Measurements from ENCODE around the gene ARL15.
"Not testable (repeated sequence)": the region's sequence is repeated elsewhere in the genome, so short reads cannot be mapped to it uniquely, and the experiment has no call there.

The ARL15 gene

GRCh38 chr5:54083851-54084250 lies 226.5 kb downstream of the ARL15 start:
- Histone ChIP-seq H3K4me3 (ENCODE audit: low read depth in 1 of 2, low read length in 2 of 2) (no peak overlapping the region), H3K9me3 (ENCODE audit: low read length) (no peaks in the 10 kb centered on the region), H3K27me3 (ENCODE audit: control insufficient read depth in 1 of 2, insufficient read depth in 2 of 2, low read length in 2 of 2) (no peaks in the 10 kb centered on the region), H3K36me3 (ENCODE audit: insufficient read depth, low read length) (no peaks in the 10 kb centered on the region), H3K9ac (ENCODE audit: low read length) (no peak overlapping the region), H3K4me1 (ENCODE audit: insufficient read depth, low read length) (peaks cover 8% of the 10 kb centered on the region), H3K27ac (ENCODE audit: low read depth, low read length) (no peak overlapping the region)

DNA sequence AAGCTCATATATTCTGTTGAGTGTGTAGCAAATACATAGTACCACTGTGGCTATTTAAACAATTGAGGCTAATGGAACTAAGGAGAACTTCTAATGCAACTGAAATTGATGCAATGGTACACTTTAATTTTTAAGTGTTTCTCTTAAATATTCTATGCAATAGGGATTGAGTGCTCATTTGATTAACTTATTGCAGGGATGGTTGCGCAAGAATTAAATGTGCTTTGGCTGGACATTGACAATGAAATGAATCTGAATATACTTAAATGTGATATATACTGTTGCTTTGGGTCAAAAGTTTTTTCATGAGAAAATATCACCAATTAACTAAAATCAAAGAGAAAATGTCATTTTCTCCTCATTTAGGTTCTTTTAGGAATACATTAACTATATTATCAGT lies 227.1 kb downstream of the ARL15 start:
- Histone ChIP-seq H3K4me1 (ENCODE audit: insufficient read depth, low read length) (peaks cover 8% of the 10 kb centered on the region), H3K9me3 (ENCODE audit: low read length) (no peaks in the 10 kb centered on the region), H3K27ac (ENCODE audit: low read depth, low read length) (no peak overlapping the region), H3K27me3 (ENCODE audit: control insufficient read depth in 1 of 2, insufficient read depth in 2 of 2, low read length in 2 of 2) (no peaks in the 10 kb centered on the region), H3K4me3 (ENCODE audit: low read depth in 1 of 2, low read length in 2 of 2) (no peak overlapping the region), H3K9ac (ENCODE audit: low read length) (no peak overlapping the region), H3K36me3 (ENCODE audit: insufficient read depth, low read length) (no peaks in the 10 kb centered on the region)

GRCh38 chr5:54081415-54081814 lies 229.0 kb downstream of the ARL15 start:
- Histone ChIP-seq H3K9me3 (ENCODE audit: low read length) (no peaks in the 10 kb centered on the region), H3K27me3 (ENCODE audit: control insufficient read depth in 1 of 2, insufficient read depth in 2 of 2, low read length in 2 of 2) (no peaks in the 10 kb centered on the region), H3K4me3 (ENCODE audit: low read depth in 1 of 2, low read length in 2 of 2) (no peak overlapping the region), H3K36me3 (ENCODE audit: insufficient read depth, low read length) (no peaks in the 10 kb centered on the region), H3K4me1 (ENCODE audit: insufficient read depth, low read length) (peaks cover 5% of the 10 kb centered on the region), H3K9ac (ENCODE audit: low read length) (no peak overlapping the region), H3K27ac (ENCODE audit: low read depth, low read length) (no peak overlapping the region)

DNA sequence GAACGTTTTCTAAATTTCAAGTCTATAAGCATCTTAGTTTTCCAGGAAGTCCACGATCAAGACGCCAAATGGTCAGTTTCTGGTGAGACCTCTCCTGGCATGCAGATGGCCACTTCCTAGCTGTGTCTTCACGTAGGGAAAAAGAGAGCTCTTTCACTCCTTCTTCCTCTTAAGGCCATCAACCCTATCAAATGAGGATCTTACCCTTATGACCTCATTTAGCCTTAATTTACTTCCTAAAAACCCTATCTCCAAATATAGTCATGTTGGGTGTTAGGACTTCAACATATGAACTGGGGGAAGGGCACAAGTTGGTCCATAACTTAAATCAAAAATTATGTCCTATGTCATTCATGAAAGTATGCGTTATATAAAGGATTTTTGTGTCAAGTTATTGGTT lies 229.5 kb downstream of the ARL15 start:
- Histone ChIP-seq H3K36me3 (ENCODE audit: insufficient read depth, low read length) (no peaks in the 10 kb centered on the region), H3K4me3 (ENCODE audit: low read depth in 1 of 2, low read length in 2 of 2) (no peak overlapping the region), H3K9ac (ENCODE audit: low read length) (no peak overlapping the region), H3K4me1 (ENCODE audit: insufficient read depth, low read length) (no peaks in the 10 kb centered on the region), H3K9me3 (ENCODE audit: low read length) (no peaks in the 10 kb centered on the region), H3K27me3 (ENCODE audit: control insufficient read depth in 1 of 2, insufficient read depth in 2 of 2, low read length in 2 of 2) (no peaks in the 10 kb centered on the region), H3K27ac (ENCODE audit: low read depth, low read length) (no peak overlapping the region)

DNA sequence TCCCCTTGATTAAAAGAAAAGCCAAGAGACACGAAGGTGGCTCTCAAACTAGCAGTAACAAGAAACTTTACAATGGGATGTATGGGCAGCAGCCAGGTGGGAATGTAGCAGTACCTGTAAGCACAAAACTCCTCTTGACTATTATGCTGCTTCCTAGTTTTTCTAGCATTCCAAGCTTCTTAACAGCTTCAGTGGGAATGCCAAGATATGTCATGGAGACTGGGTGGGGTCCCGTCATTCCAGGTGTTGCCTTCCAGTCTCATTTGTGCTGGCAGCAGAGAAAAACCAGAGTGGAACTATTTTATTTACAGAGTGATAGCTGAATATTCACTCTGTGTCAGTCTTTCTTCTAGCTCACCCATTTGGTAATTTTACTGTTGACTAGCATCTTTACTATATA lies 236.6 kb downstream of the ARL15 start:
- no peaks in the 10 kb centered on the region for H3K27me3 ChIP-seq (ENCODE audit: control insufficient read depth in 1 of 2, insufficient read depth in 2 of 2, low read length in 2 of 2)
- no peak overlapping the region for H3K27ac ChIP-seq (ENCODE audit: low read depth, low read length)
- H3K9me3 ChIP-seq (ENCODE audit: low read length) = no peaks in the 10 kb centered on the region
- H3K4me3 ChIP-seq (ENCODE audit: low read depth in 1 of 2, low read length in 2 of 2) = no peak overlapping the region
- no peak overlapping the region for H3K9ac ChIP-seq (ENCODE audit: low read length)
- H3K4me1 ChIP-seq (ENCODE audit: insufficient read depth, low read length) = peaks cover 6% of the 10 kb centered on the region
- H3K36me3 ChIP-seq (ENCODE audit: insufficient read depth, low read length) = no peaks in the 10 kb centered on the region

DNA sequence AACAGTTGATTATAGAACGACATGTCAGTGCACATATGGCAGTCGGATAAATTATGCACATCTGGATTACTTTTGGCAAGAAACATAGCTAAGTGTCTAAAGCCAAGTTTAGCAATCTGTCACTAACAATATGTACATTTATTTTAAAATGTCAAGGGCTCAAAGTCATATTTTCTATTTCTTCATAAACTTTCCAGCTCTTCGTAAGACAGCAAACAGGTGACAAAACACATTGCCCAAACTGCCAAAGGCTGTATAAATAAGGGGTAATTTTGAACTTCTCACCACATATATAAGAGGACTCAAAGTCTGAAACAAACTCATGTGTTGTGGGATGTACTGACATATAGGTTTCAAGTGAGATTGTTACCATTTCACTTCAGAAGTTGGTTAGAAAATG lies 237.2 kb downstream of the ARL15 start:
- no peak overlapping the region for H3K27ac ChIP-seq (ENCODE audit: low read depth, low read length)

GRCh38 chr5:54066433-54066832 lies 243.9 kb downstream of the ARL15 start:
- Histone ChIP-seq H3K9me3 (ENCODE audit: low read length) (no peaks in the 10 kb centered on the region), H3K36me3 (ENCODE audit: insufficient read depth, low read length) (no peaks in the 10 kb centered on the region), H3K9ac (ENCODE audit: low read length) (no peak overlapping the region), H3K27ac (ENCODE audit: low read depth, low read length) (no peak overlapping the region), H3K27me3 (ENCODE audit: control insufficient read depth in 1 of 2, insufficient read depth in 2 of 2, low read length in 2 of 2) (no peaks in the 10 kb centered on the region), H3K4me1 (ENCODE audit: insufficient read depth, low read length) (no peaks in the 10 kb centered on the region), H3K4me3 (ENCODE audit: low read depth in 1 of 2, low read length in 2 of 2) (no peak overlapping the region)

More for the DNA sequence above, 237.2 kb downstream of the ARL15 start:
- Histone ChIP-seq H3K9me3 (ENCODE audit: low read length) (no peaks in the 10 kb centered on the region), H3K4me3 (ENCODE audit: low read depth in 1 of 2, low read length in 2 of 2) (no peak overlapping the region), H3K36me3 (ENCODE audit: insufficient read depth, low read length) (no peaks in the 10 kb centered on the region), H3K9ac (ENCODE audit: low read length) (no peak overlapping the region), H3K4me1 (ENCODE audit: insufficient read depth, low read length) (peaks cover 6% of the 10 kb centered on the region), H3K27me3 (ENCODE audit: control insufficient read depth in 1 of 2, insufficient read depth in 2 of 2, low read length in 2 of 2) (no peaks in the 10 kb centered on the region)

DNA sequence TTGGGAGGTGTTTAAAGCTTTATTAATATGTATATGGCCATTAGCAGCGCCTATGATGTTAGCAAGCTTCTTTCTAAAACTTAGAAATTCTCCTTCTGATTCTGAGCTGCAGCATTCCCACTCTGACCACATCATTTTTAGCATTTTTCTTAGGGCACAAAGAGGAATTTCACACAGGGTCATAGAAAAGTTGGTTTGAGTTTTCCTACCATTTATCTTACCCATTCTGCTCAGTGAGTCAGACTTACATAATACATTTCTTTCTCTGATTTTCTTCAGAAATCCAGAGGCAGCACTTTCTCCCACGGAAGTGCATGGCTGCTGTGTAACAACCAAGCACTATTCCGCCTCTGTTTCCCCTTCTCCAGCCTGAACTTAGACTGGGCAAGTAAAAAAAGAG lies 246.6 kb downstream of the ARL15 start:
- no peaks in the 10 kb centered on the region for H3K9me3 ChIP-seq (ENCODE audit: low read length)
- no peaks in the 10 kb centered on the region for H3K27me3 ChIP-seq (ENCODE audit: control insufficient read depth in 1 of 2, insufficient read depth in 2 of 2, low read length in 2 of 2)
- H3K36me3 ChIP-seq (ENCODE audit: insufficient read depth, low read length) = no peaks in the 10 kb centered on the region
- H3K9ac ChIP-seq (ENCODE audit: low read length) = no peak overlapping the region
- H3K4me3 ChIP-seq (ENCODE audit: low read depth in 1 of 2, low read length in 2 of 2) = no peak overlapping the region
- H3K27ac ChIP-seq (ENCODE audit: low read depth, low read length) = no peak overlapping the region
- no peaks in the 10 kb centered on the region for H3K4me1 ChIP-seq (ENCODE audit: insufficient read depth, low read length)

GRCh38 chr5:54062958-54063357 lies 247.4 kb downstream of the ARL15 start:
- no peaks in the 10 kb centered on the region for H3K4me1 ChIP-seq (ENCODE audit: insufficient read depth, low read length)
- H3K9me3 ChIP-seq (ENCODE audit: low read length) = no peaks in the 10 kb centered on the region
- H3K27me3 ChIP-seq (ENCODE audit: control insufficient read depth in 1 of 2, insufficient read depth in 2 of 2, low read length in 2 of 2) = no peaks in the 10 kb centered on the region
- no peak overlapping the region for H3K27ac ChIP-seq (ENCODE audit: low read depth, low read length)
- H3K4me3 ChIP-seq (ENCODE audit: low read depth in 1 of 2, low read length in 2 of 2) = no peak overlapping the region
- no peak overlapping the region for H3K9ac ChIP-seq (ENCODE audit: low read length)
- H3K36me3 ChIP-seq (ENCODE audit: insufficient read depth, low read length) = no peaks in the 10 kb centered on the region

- H3K9ac ChIP-seq (ENCODE audit: low read length); H3K36me3 ChIP-seq (ENCODE audit: insufficient read depth, low read length); H3K27me3 ChIP-seq (ENCODE audit: control insufficient read depth in 1 of 2, insufficient read depth in 2 of 2, low read length in 2 of 2); H3K27ac ChIP-seq (ENCODE audit: low read depth, low read length); H3K4me3 ChIP-seq (ENCODE audit: low read depth in 1 of 2, low read length in 2 of 2); H3K9me3 ChIP-seq (ENCODE audit: low read length); H3K4me1 ChIP-seq (ENCODE audit: insufficient read depth, low read length): not testable (repeated sequence)
Measured at GRCh38 chr5:54060919-54061318, 249.5 kb downstream of the ARL15 start.

- no peaks in the 10 kb centered on the region for H3K9me3 ChIP-seq (ENCODE audit: low read length)
- no peaks in the 10 kb centered on the region for H3K36me3 ChIP-seq (ENCODE audit: insufficient read depth, low read length)
- H3K9ac ChIP-seq (ENCODE audit: low read length) = no peak overlapping the region
- no peaks in the 10 kb centered on the region for H3K4me1 ChIP-seq (ENCODE audit: insufficient read depth, low read length)
- no peak overlapping the region for H3K4me3 ChIP-seq (ENCODE audit: low read depth in 1 of 2, low read length in 2 of 2)
- no peak overlapping the region for H3K27ac ChIP-seq (ENCODE audit: low read depth, low read length)
- no peaks in the 10 kb centered on the region for H3K27me3 ChIP-seq (ENCODE audit: control insufficient read depth in 1 of 2, insufficient read depth in 2 of 2, low read length in 2 of 2)
Measured at GRCh38 chr5:54049963-54050362, 260.4 kb downstream of the ARL15 start.

DNA sequence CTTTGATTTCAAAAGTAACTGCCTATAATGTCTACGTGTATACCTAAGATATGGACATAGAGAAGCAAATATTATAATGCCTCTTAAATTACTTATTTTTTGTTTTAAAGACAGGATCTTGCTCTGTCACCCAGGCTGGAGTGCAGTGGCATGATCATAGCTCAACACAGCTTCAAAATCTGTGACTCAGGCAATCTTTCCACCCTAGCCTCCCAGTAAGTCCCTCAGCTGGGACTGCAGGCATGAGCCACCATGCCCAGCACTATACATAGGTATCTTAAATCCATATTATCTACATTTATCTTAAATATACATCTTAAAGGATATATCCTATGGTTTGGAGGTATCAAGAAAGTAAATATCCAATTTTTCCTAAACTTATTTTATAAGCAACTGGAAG lies 261.2 kb downstream of the ARL15 start:
- Histone ChIP-seq H3K36me3 (ENCODE audit: insufficient read depth, low read length) (no peaks in the 10 kb centered on the region), H3K27me3 (ENCODE audit: control insufficient read depth in 1 of 2, insufficient read depth in 2 of 2, low read length in 2 of 2) (no peaks in the 10 kb centered on the region), H3K9ac (ENCODE audit: low read length) (no peak overlapping the region), H3K4me3 (ENCODE audit: low read depth in 1 of 2, low read length in 2 of 2) (no peak overlapping the region), H3K27ac (ENCODE audit: low read depth, low read length) (no peak overlapping the region), H3K9me3 (ENCODE audit: low read length) (no peaks in the 10 kb centered on the region), H3K4me1 (ENCODE audit: insufficient read depth, low read length) (no peaks in the 10 kb centered on the region)
